ENCODE results near the gene ARRDC4. TPM values are rescaled to one million over a fixed set of nuclear protein-coding genes. Genes with fewer than 3 reads are reported as not detected.

The ARRDC4 gene
- total and polyA plus RNA-seq, 9 of the 15 experiments (the other 6 are each of a cell fraction or from before 2014, with no cell fraction given), result 4.3 to 16.1 (median 14.4) TPM

DNA sequence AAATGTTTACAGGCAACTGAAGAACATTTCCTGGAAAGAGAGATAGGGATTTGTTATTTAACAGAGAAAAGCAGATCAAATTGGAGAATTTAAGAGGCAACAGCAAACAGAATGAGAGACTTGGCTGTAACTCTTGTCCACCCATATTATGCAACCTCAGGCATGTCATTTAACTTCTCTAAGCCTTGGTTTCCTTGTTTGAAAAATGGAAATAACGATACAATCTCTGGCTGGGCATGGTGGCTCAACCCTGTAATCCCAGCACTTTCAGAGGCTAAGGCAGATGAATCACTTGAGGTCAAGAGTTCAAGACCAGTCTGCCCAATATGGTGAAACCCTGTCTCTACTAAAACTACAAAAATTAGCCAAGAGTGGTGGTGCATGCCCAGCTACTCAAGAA, 23.7 kb downstream of the ARRDC4 start:
- ATAC-seq (no peak), DNase-seq (ENCODE audit: extremely low read depth in 1 of 4, low spot score in 3 of 4) (no peak), FAIRE-seq (no peak)
- in situ Hi-C loops (cut with MboI) (no loop called here), intact Hi-C loops (cut with micrococcal nuclease) (no loop called here)
- H3K4me1 ChIP-seq (replicated peaks in 1 of 2; ENCODE audit: control insufficient read depth in 2 of 2, insufficient read depth in 2 of 2, low read length in 2 of 2), result peaks cover 0 to 3% of the 10 kb centered on the region in 2 experiments; a peak in 3 of 5 replicates
- ChIA-PET POLR2A (no interaction called here), CTCF (ENCODE audit: low intra/inter-chr PET ratio) (no interaction called here)
- no peaks in the 10 kb centered on the region for H4K20me1 ChIP-seq (replicated peaks; ENCODE audit: control insufficient read depth, insufficient read depth, low read length)
- TF ChIP-seq, protein P1, sequence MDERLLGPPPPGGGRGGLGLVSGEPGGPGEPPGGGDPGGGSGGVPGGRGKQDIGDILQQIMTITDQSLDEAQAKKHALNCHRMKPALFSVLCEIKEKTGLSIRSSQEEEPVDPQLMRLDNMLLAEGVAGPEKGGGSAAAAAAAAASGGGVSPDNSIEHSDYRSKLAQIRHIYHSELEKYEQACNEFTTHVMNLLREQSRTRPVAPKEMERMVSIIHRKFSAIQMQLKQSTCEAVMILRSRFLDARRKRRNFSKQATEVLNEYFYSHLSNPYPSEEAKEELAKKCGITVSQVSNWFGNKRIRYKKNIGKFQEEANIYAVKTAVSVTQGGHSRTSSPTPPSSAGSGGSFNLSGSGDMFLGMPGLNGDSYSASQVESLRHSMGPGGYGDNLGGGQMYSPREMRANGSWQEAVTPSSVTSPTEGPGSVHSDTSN (CRISPR knock-in tag; IDR thresholded peaks at IDR 0.05; ENCODE audit: low read depth), result no peak
- TF ChIP-seq, protein P1 (tag; conservative IDR thresholded peaks at IDR 0.05; ENCODE audit: low read depth), result 0 out of 2 replicates have a peak, but pooled peaks have one; percentile 13
- TF ChIP-seq CEBPG (CRISPR knock-in tag; IDR thresholded peaks at IDR 0.05), result no peak
- peak; percentile 36 to 73; a peak in 3 of 4 replicates for TF ChIP-seq CEBPG (tag; conservative IDR thresholded peaks at IDR 0.05 in 1 of 2, IDR thresholded peaks at IDR 0.05 in 1 of 2)
- TF ChIP-seq FUS (optimal IDR thresholded peaks at IDR 0.05; ENCODE audit: low read depth, low read length), result no peak
- peak; percentile 8; the same call in 1 of the 2 replicates for TF ChIP-seq CEBPB (tag; IDR thresholded peaks at IDR 0.05)
- H3K4me3 ChIP-seq, result no peak overlapping the region
- H2AFZ ChIP-seq (ENCODE audit: low read depth, low read length), result no peak overlapping the region
- 0 out of 2 replicates have a peak, but pooled peaks cover 2% of the 10 kb centered on the region for H3K9me3 ChIP-seq (replicated peaks; ENCODE audit: control insufficient read depth, insufficient read depth, low read depth, low read length)
- H3K27me3 ChIP-seq (ENCODE audit: control insufficient read depth in 2 of 2, insufficient read depth in 2 of 2, low read length in 2 of 2), result peaks cover 0 to 8% of the 10 kb centered on the region in 2 experiments; a peak in 1 of 5 replicates
- H3K27ac ChIP-seq (ENCODE audit: extremely low read depth, low read depth, low read length), result no peak overlapping the region
- H3K36me3 ChIP-seq (ENCODE audit: control insufficient read depth, insufficient read depth, low read length), result no peaks in the 10 kb centered on the region
- H3K9ac ChIP-seq (ENCODE audit: insufficient read depth in 1 of 2, low read depth in 2 of 2, low read length in 2 of 2), result no peak overlapping the region
- H3K9me1 ChIP-seq (ENCODE audit: control insufficient read depth, insufficient read depth, low read length), result no peaks in the 10 kb centered on the region
- H3K4me2 ChIP-seq (ENCODE audit: insufficient read depth, low read length), result no peak overlapping the region
- no peaks in the 10 kb centered on the region for H3K79me2 ChIP-seq (ENCODE audit: control insufficient read depth, insufficient read depth, low read length)
- 0% methylated on average over 1 of the region's 1 CpG for WGBS (ENCODE audit: insufficient coverage, low coverage, missing lambda C conversion rate)
- no TSS peak for BruUV-seq (replicated peaks)
